K562 (cell line): ENCODE results near the gene IARS2. TPM values are rescaled to one million over a fixed set of nuclear protein-coding genes. Genes with fewer than 3 reads are reported as not detected.

ENCODE experiments used
- ATAC-seq: fragments of 200-7000 bp; cut with Tn5 transposase; 3 replicates; pipeline ENCODE4 v1.9.1; 2020; ENCODE audit warnings: moderate library complexity
- BruUV-seq: library from RNA; stranded (reverse); fragments of 400-500 nt; replicated peaks from 2 replicates; lab custom pipeline; 2021; lab: Mats Ljungman, UMichigan
- CTCF ChIA-PET: fragments of 300-600 bp; formaldehyde crosslinking; extraction: SDS; loops from one replicate; lab custom pipeline; 2021; ENCODE audit warnings: low intra/inter-chr PET ratio; lab: Yijun Ruan, JAX
- POLR2A ChIA-PET: fragments of 300-600, 350-650 bp; sonication (Branson Sonifier 250); formaldehyde crosslinking; extraction: SDS; loops from one replicate; lab custom pipeline; 2021; ENCODE audit warnings: antibody characterized with exemption, inconsistent platforms; lab: Yijun Ruan, JAX
- DNase-seq, 4 experiments: peaks; one replicate each; pipeline versions ENCODE4 v3.0.0 to v3.0.0-alpha.2; 2011 to 2018; ENCODE audit warnings: low spot score in 3 of 4, mixed read lengths in 3 of 4; ENCODE audit errors: extremely low read depth in 1 of 4
- FAIRE-seq: peaks from 2 replicates; lab custom pipeline; 2011; peaks lifted over from hg19 to GRCh38; lab: Jason Lieb, UNC
- H2AFZ ChIP-seq: 2 replicates; pipeline ENCODE4 v1.6.0; 2011; ENCODE audit warnings: low read depth, low read length, control low read depth, inconsistent platforms
- H3K27ac ChIP-seq: fragments of 200-600 bp; 3 replicates; pipeline ENCODE4 v1.8.0; 2011; ENCODE audit warnings: low read depth, mild to moderate bottlenecking, control low read depth, inconsistent platforms, low read length, moderate library complexity, mixed read lengths; ENCODE audit errors: extremely low read depth
- H3K27me3 ChIP-seq, 2 experiments: fragments of 300-600 bp in 1 of 2; 2 replicates in 1 of 2; 3 replicates in 1 of 2; pipeline versions ENCODE4 v1.6.0 to v1.8.0; 2011; ENCODE audit warnings: inconsistent platforms in 2 of 2, low read length in 2 of 2, mild to moderate bottlenecking in 1 of 2, mixed read lengths in 1 of 2, moderate library complexity in 1 of 2; ENCODE audit not compliant: control insufficient read depth in 2 of 2, insufficient read depth in 2 of 2
- H3K36me3 ChIP-seq: fragments of 300-600 bp; 3 replicates; pipeline ENCODE4 v1.8.0; 2011; ENCODE audit warnings: mild to moderate bottlenecking, low read length, inconsistent platforms; ENCODE audit not compliant: control insufficient read depth, insufficient read depth
- H3K4me1 ChIP-seq, 2 experiments: fragments of 200-600 bp in 1 of 2; replicated peaks in 1 of 2; 2 replicates in 1 of 2; 3 replicates in 1 of 2; pipeline versions ENCODE4 v1.5.1 to v1.8.0; 2011; ENCODE audit warnings: inconsistent platforms in 2 of 2, low read length in 2 of 2, mild to moderate bottlenecking in 1 of 2, mixed read lengths in 1 of 2, moderate library complexity in 1 of 2; ENCODE audit not compliant: control insufficient read depth in 2 of 2, insufficient read depth in 2 of 2
- H3K4me2 ChIP-seq: 2 replicates; pipeline ENCODE4 v1.6.1; 2011; ENCODE audit warnings: low read length, control low read depth, inconsistent platforms, mixed read lengths; ENCODE audit not compliant: insufficient read depth
- H3K4me3 ChIP-seq: fragments of 200-600 bp; sonication (generic), shearing (Covaris generic); 2 replicates; pipeline ENCODE4 v1.5.1; 2016; ENCODE audit warnings: control low read depth, inconsistent platforms
- H3K79me2 ChIP-seq: fragments of 200-600 bp; 3 replicates; pipeline ENCODE4 v1.8.0; 2011; ENCODE audit warnings: low read length, inconsistent platforms; ENCODE audit not compliant: control insufficient read depth, insufficient read depth
- H3K9ac ChIP-seq, 2 experiments: 2 replicates each; pipeline versions ENCODE4 v1.6.0 to v1.6.1; 2011; ENCODE audit warnings: low read depth in 2 of 2, low read length in 2 of 2, control low read depth in 1 of 2, inconsistent platforms in 1 of 2, mild to moderate bottlenecking in 1 of 2, mixed read lengths in 1 of 2; ENCODE audit not compliant: insufficient read depth in 1 of 2
- H3K9me1 ChIP-seq: one replicate; pipeline ENCODE4 v1.6.0; 2011; ENCODE audit warnings: inconsistent platforms, mild to moderate bottlenecking, low read length, moderate library complexity; ENCODE audit not compliant: control insufficient read depth, insufficient read depth
- H3K9me3 ChIP-seq: replicated peaks from 2 replicates; pipeline ENCODE4 v1.5.1; 2011; ENCODE audit warnings: low read depth, low read length, inconsistent platforms; ENCODE audit not compliant: control insufficient read depth, insufficient read depth
- H4K20me1 ChIP-seq: replicated peaks from 2 replicates; pipeline ENCODE4 v1.6.1; 2011; ENCODE audit warnings: low read length, inconsistent platforms, mixed read lengths; ENCODE audit not compliant: control insufficient read depth, insufficient read depth
- ARNT ChIP-seq, 2 experiments: fragments of 450-650 bp; IDR thresholded peaks; 2 replicates each; pipeline ENCODE4 v1.6.1; 2016; ENCODE audit warnings: mild to moderate bottlenecking in 1 of 2
- ATF7 ChIP-seq: fragments of 450-650 bp; IDR thresholded peaks from 2 replicates; pipeline ENCODE4 v1.7.1; 2014; ENCODE audit warnings: mild to moderate bottlenecking, moderate library complexity
- HDAC1 ChIP-seq, 2 experiments: fragments of 450-650 bp; IDR thresholded peaks; 2 replicates each; pipeline ENCODE4 v1.6.1; 2016 to 2017; ENCODE audit warnings: inconsistent platforms in 1 of 2, mild to moderate bottlenecking in 1 of 2, moderate library complexity in 1 of 2
- HINFP ChIP-seq: fragments of 450-650 bp; conservative IDR thresholded peaks from 2 replicates; pipeline ENCODE4 v1.6.1; 2016; ENCODE audit warnings: missing genetic modification characterization, low read depth, mild to moderate bottlenecking, control low read depth, missing compliant biosample characterization
- IRF2 ChIP-seq: sonication (generic); formaldehyde crosslinking; IDR thresholded peaks from 2 replicates; pipeline ENCODE4 v1.8.1; 2022; ENCODE audit warnings: mild to moderate bottlenecking, missing genetic modification reagents
- MIER1 ChIP-seq: fragments of 450-650 bp; IDR thresholded peaks from 2 replicates; pipeline ENCODE4 v1.6.1; 2016; ENCODE audit warnings: antibody characterized with exemption, mild to moderate bottlenecking, low read depth
- MLX ChIP-seq, 2 experiments: fragments of 450-650 bp in 1 of 2; sonication (generic) in 1 of 2; formaldehyde crosslinking; conservative IDR thresholded peaks; 2 replicates each; pipeline versions ENCODE4 v1.4.0 to v1.8.1; 2020 to 2022; ENCODE audit warnings: mild to moderate bottlenecking in 1 of 2, missing genetic modification reagents in 1 of 2
- POLR2G ChIP-seq: fragments of 200-400 bp; formaldehyde crosslinking; IDR thresholded peaks from 2 replicates; pipeline ENCODE4 v1.6.1; 2017; ENCODE audit warnings: low read depth, mild to moderate bottlenecking, antibody characterized with exemption, low read length, moderate library complexity
- RBM14 ChIP-seq: fragments of 200-400 bp; formaldehyde crosslinking; IDR thresholded peaks from 2 replicates; pipeline ENCODE4 v1.6.1; 2018; ENCODE audit warnings: low read depth, mild to moderate bottlenecking, low read length, moderate library complexity, borderline replicate concordance; ENCODE audit not compliant: insufficient read depth
- TCF7L2 ChIP-seq: fragments of 150-350 bp; IDR thresholded peaks from 2 replicates; pipeline ENCODE4 v1.6.1; 2016; ENCODE audit warnings: low read depth, mild to moderate bottlenecking, low read length, moderate library complexity
- ZNF431 ChIP-seq: sonication (generic); formaldehyde crosslinking; IDR thresholded peaks from 2 replicates; pipeline ENCODE4 v1.8.0; 2022; ENCODE audit warnings: mild to moderate bottlenecking, missing genetic modification reagents
- WGBS: fragments of 100-300 bp; shearing (Covaris generic); methylation state at CpG from one replicate; pipeline ENCODE4 v1.1.6; 2016; ENCODE audit warnings: low coverage, mixed read lengths; ENCODE audit not compliant: insufficient coverage; ENCODE audit errors: missing lambda C conversion rate; 5-methylcytosine and 5-hydroxymethylcytosine counted together
- in situ Hi-C: fragments of 300-500 bp; cut with MboI; formaldehyde crosslinking; loops from 4 replicates; pipeline ENCODE4 v1.15.0; 2018; ENCODE audit warnings: inconsistent platforms, mixed read lengths
- intact Hi-C: fragments of 100-400 bp; cut with micrococcal nuclease; formaldehyde crosslinking; loops from 2 replicates; pipeline ENCODE4 v1.14.2; 2022
- polyA plus RNA-seq, 8 experiments: library from polyadenylated mRNA; depleted of rRNA in 4 of 8; stranded (reverse) in 5 of 8; unstranded in 3 of 8; fragments of >200 nt; fragmentation: Nextera tagmentation in 2 of 8; fragmentation: Illumina TruSeq in 1 of 8; extraction: Ambion mirVana in 2 of 8; extraction: Trizol in 1 of 8; gene quantifications; 2 replicates each; pipeline versions ENCODE4 v1.2.1 to v1.2.3, GENCODE V29; 2011 to 2014; ENCODE audit warnings: inconsistent platforms in 1 of 8, missing spikeins in 1 of 8
- total RNA-seq, 7 experiments: library from RNA; depleted of rRNA in 6 of 7; stranded (reverse); fragments of >200 nt in 6 of 7; fragmentation: Illumina TruSeq in 2 of 7; extraction: Trizol in 2 of 7; gene quantifications; 2 replicates each; pipeline versions ENCODE4 v1.2.1 to v1.2.3, GENCODE V29; 2011 to 2021; ENCODE audit warnings: low replicate concordance in 1 of 7
- TF ChIP-seq, protein P1 (sequence below): fragments of 250-450 bp; sonication (Bioruptor Pico); IDR thresholded peaks from 2 replicates; pipeline ENCODE4 v1.5.0; 2021

IARS2 gene
- total and polyA plus RNA-seq, 9 of the 15 experiments (the other 6 are each of a cell fraction or from before 2014, with no cell fraction given) = 39.6 to 127 (median 93.8) TPM

GRCh38 chr1:220164116-220164515 lies 70.2 kb downstream of the IARS2 start:
- ATAC-seq (no peak), FAIRE-seq (no peak), DNase-seq (no peak)
- H3K4me1 ChIP-seq = no peaks in the 10 kb centered on the region
- no peaks in the 10 kb centered on the region for H3K9me3 ChIP-seq
- H4K20me1 ChIP-seq = no peaks in the 10 kb centered on the region
- peaks cover 57% of the 10 kb centered on the region for H3K36me3 ChIP-seq
- 95% methylated on average over 1 of the region's 1 CpG for WGBS
- CTCF ChIA-PET = no interaction called here
- H2AFZ ChIP-seq = no peak overlapping the region
- in situ Hi-C loops = no loop called here
- no peaks in the 10 kb centered on the region for H3K27me3 ChIP-seq
- BruUV-seq = no TSS peak
- POLR2A ChIA-PET = interaction anchor here (1.0 kb wide), 1 partner anchor 17 kb away, joined by 3 read pairs; no protein-coding TSS in a partner anchor
- H3K4me3 ChIP-seq = no peak overlapping the region
- H3K9ac ChIP-seq = no peak overlapping the region
- intact Hi-C loops = no loop called here
- H3K9me1 ChIP-seq = no peaks in the 10 kb centered on the region
- TF ChIP-seq ZNF431 (CRISPR knock-in tag) (no peak), TCF7L2 (no peak), ARNT (IDR thresholded peaks at IDR 0.05) (no peak), IRF2 (CRISPR knock-in tag) (no peak), POLR2G (no peak), HINFP (tag) (no peak), MLX (CRISPR knock-in tag; conservative IDR thresholded peaks at IDR 0.05) (no peak), ATF7 (no peak), RBM14 (no peak), HDAC1 (IDR thresholded peaks at IDR 0.05) (no peak), MIER1 (no peak)
- TF ChIP-seq, protein P1, sequence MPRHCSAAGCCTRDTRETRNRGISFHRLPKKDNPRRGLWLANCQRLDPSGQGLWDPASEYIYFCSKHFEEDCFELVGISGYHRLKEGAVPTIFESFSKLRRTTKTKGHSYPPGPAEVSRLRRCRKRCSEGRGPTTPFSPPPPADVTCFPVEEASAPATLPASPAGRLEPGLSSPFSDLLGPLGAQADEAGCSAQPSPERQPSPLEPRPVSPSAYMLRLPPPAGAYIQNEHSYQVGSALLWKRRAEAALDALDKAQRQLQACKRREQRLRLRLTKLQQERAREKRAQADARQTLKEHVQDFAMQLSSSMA (CRISPR knock-in tag) = no peak
- TF ChIP-seq, all 486 proteins: peak for 0
- Histone ChIP-seq H3K79me2 (no peaks in the 10 kb centered on the region), H3K27ac (no peak overlapping the region), H3K4me2 (no peak overlapping the region)
